Esophagus muscularis mucosa (tissue), 3 donors: ENCODE data around the gene ADAM19.

Experiments
- CTCF ChIP-seq, 3 experiments: fragments of 200-600 bp in 2 of 3; fragments of 450-650 bp in 1 of 3; sonication (generic) in 2 of 3; IDR thresholded peaks; one replicate each; pipeline ENCODE4 v1.5.1; 2017 to 2019; ENCODE audit warnings: antibody characterized with exemption in 3 of 3, mild to moderate bottlenecking in 2 of 3, moderate library complexity in 1 of 3
- EP300 ChIP-seq: sonication (generic); formaldehyde crosslinking; IDR thresholded peaks from one replicate; pipeline ENCODE4 v1.6.1; 2017; ENCODE audit warnings: antibody characterized with exemption

GRCh38 chr5:157491471-157491995, 84.0 kb downstream of the ADAM19 start:
- TF ChIP-seq EP300 (no peak), CTCF (IDR thresholded peaks at IDR 0.05) (no peak)
